NCI-H2081 (cell line): ENCODE data around the gene LHFPL6.

Experiments
- DNase-seq, 2 experiments: peaks; one replicate each; lab custom pipeline; 2025; lab: John Stamatoyannopoulos, UW

Gene LHFPL6

DNA sequence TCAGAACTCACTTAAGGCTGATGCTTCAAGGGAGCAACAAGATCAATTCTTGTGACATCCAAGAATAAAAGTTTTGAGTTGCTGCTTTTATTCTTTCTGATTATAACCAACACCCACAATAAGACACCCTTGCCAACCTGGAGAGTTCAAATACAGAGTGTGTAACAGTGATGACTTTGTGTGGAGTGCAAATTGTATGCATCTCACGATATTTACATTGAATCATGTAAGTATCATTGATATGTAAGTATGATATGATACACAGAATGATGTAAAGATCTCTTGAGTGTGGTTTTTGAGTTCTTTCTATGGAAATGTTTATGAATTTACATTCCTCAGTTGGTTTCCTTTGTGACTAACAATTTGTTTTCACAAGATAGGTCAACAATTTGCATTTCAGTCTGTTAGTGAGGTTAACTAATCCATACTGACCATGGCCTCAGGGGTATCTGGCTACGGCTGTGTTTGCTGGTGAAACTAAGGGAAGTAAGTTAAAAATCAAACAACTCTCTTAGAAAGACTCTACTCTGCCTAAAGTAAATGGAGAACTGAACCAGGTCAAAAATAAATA lies 12.4 kb downstream of the LHFPL6 start:
- no peak for DNase-seq

DNA sequence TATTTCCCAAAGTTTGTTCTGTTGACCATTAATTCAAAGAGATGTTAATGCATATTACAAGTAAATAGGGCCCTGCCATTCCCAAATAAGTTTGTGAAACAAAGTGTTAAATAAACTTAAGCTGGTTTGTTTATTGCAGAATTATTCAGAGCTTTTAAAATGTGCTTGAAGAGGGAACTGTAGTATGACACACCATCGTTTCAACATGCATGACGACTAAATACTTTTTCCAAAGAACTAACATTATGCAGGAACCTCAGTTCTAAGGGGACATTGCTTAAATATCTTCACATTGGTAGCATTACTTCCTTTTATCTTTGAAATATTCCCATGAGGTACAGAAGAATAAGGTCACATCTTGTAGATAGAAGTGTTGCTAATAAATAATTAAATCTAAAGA lies 14.6 kb downstream of the LHFPL6 start:
- no peak for DNase-seq

DNA sequence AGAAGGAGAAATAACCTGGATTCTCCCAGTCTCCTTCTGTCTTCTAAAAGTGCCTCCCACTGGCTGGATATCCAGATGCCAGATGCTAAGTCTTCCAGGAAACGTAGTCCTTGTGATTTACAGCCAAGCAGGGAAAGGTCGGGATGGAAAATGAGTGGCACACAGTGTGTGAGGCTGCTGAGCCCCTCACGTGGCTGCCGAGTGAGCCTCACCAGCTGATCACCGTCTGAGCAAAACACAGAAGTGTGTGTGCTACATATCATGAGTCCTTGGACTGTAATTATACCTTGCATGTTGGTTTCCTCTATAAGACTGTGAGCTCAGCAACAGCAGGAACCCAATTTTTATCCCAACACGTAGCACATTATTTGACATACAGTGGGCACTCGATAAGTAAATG lies 15.1 kb downstream of the LHFPL6 start:
- DNase-seq: no peak

DNA sequence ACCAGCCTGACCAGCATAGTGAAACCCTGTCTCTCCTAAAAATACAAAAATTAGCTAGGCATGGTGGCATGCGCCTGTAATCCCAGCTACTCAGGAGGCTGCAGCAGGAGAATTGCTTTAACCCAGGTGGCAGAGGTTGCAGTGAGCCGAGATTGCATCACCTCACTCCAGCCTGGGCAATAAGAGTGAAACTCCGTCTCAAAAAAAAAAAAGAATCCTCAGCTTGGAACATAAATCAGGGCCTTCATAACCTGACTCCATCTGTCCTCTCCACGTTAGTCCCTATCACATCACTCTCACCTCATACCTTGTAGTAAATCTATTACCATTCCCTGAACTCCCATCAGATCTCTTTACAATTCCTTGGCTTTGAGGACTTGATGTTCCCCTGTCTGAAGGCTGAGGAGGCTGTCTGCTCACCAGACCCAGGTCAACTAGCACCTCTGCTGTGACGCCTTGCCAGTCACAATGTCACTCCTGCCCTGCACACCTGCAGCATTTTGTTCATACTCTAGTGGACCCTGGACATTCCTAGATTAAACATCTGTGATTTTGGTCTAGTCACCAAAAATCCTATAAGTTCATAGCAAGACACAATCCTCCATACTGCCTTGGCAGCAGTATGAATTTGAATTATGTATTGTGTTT lies 15.9 kb downstream of the LHFPL6 start:
- no peak for DNase-seq

DNA sequence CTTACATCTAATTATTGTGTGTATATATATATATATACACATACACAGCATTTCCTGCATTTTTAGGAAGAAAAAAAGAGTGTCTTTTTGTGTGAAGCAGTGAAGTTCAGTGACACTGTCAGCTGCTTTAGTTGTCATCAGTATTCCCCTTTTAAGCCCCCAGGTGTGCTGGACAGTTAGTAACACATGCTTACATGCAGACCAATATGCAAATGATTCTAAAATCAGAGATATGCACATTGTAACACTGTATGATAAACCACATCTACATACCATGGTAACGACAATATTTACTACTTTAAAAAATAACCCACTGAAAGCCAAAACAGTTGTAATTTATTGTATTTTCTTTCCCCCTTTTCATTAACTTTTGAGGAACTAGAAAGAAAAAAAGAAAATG lies 16.8 kb downstream of the LHFPL6 start:
- DNase-seq: no peak

DNA sequence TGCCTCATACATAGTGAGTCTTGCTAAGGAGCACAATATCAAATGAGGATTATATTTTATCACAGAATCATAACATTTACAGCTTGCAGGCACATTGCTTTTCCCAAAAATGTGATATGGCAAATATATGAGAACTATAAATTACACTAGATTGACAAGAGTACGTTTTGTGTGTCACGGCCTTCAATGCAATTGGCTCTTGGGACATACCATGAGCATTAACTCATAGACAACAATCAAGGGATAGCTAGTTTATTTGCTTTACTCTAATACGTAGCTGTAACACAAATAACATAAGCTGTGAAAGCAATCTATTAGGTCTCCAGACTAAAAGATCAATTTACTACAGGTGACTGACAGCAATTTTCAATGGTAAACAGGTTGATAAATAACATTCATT lies 17.8 kb downstream of the LHFPL6 start:
- DNase-seq: no peak

DNA sequence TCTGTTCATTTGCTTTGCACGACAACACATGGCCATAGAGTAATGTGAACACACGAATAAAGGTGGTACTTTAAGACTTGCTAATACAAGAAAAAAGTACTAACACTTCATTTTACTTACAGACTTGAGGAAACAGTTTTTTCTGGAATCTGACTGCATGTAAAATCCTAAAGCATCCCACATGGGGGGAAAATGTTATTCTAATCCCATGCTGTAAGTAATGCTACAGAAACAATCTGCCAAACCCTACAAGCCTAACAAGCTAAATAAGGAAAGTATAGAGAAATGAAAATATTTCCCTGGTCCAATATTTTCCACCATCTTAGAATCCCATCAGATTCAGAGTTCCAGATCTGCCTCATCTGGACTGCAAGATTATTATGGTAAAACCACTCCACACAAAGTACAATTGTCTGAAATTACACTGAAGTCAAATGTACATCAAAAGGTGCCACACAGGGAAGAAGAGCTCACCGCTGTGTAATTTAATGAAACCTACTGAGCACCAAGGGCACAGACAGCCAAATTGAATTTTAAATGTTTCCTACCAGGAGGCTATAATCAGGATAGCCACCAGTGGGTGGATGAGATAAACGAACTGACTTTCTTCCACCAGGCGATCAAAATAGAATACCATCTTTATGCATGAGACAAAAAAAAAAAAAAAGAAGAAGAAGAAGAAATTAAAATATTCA lies 22.0 kb downstream of the LHFPL6 start:
- DNase-seq: peak in 1 of 2 experiments; percentile 68

DNA sequence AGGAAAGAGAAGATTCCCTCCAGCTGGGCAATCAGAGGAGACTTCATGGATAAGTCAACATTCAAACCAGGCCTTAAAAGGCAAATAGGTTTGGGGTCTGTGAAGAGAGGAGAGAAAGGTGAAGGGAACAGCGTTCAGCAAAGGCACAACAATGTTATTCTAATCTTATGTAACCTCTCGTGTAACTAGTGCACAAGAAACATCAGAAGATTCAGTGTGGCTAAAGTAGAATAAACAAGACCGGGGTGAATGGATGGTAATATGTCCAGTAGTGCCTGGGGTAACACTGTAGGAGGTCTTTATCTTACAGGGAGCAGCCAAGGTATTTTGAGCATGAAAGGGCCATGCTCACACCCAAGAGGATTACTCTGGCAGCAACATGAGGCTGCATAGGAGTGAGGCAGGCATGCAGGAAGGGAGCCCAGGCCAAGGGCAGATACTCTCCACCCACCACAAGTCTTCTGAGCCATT lies 24.1 kb downstream of the LHFPL6 start:
- DNase-seq: no peak

DNA sequence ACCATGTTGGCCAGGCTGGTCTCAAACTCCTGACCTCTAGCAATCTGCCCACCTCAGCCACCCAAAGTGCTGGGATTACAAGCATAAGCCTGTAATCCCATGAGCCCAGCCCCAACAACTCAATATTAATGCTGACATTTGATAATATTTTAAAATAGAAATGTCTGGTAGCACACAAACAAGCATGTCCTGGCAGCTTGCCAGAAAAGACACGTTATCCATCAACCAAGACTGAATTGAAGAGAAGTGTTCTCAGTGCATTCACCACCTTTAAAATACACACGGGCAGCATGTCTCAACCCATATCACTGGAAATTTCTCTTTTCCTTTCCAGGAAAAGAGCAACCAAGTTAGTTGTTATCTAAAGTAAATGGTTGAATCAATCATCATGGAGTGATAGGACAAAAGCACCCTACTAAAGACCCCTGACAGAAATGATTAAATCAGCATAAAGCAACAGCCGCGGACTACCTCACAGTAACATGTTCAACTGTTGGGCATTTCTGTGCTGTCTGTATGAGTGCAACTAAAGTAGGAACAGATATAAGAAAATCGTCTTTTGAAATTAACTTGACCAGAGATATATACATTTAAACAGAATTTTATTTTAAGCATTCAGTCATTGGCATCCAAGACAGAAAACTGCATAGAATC lies 25.0 kb downstream of the LHFPL6 start:
- DNase-seq: no peak

DNA sequence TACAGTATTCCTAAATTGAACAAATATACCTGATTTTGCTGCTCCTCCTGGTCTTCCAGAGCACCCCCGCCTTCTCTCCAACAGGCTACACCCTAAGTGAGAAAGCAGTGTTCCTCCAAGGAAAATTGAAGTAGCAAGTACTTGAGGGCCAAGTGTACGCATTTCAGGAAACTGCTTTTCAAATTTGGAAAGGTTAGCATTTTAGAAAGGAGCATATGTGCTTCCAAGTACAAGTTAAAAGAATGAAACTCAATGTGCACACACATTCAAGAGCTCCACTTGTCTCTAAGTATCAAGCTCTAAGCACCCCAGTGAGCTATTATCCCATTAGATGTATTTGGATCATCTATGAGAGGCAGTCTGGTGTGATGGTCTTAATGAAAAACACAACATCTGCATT lies 25.8 kb downstream of the LHFPL6 start:
- no peak for DNase-seq

DNA sequence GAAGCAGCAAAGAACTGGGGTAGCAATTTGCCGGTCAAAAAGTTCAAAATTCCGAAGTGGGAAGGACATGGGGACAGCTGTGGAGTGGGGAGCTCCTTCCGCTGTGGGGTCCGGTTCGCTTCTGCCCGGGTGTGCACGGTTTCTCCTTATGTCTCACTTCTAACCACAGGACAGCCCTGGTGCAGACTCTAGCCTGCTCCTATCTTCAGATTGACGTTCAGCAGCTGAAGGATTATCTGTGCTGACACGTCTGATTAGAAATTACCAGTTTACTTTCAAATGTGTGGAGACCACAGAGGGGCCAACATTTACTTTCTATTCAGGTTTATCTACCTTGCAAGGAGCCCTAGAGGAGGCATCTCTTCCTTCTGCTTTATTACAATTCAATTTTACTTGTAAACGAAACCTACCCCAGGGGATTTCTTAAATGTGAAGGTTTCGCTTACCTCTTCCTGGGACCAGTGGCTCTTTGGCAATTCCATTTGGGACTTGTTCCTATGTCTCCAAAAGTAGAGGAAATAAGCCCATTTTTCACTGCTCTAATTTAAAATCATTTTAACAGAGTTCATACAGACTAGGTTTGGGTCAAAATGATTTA lies 27.3 kb downstream of the LHFPL6 start:
- no peak for DNase-seq

DNA sequence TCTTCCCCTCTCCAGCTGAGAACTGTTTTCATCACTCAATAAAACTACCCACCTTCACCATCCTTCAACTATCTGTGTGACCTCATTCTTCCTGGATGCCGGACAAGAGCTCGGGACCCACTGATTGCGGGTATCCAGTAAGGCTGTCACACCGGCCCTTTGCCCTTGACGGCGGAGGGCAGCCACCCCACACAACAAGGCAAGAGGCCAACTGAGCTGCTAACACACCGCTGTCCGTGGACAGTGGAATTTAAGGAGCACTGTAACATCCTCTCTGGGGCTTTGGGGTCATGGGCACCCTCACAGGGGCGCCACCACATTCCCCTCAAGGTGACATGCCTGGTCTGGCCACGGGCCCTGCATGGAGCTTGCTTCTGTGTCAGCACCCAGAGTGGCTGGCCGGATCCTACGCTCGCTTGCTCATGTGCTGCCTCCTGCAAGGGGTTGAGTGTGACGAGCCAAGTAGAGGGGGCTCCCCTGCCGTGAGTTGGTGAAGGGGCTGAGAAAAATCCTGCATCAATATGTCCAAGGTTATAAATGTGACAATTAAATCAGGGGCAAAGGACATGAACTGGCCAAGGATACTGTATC lies 31.4 kb downstream of the LHFPL6 start:
- no peak for DNase-seq

DNA sequence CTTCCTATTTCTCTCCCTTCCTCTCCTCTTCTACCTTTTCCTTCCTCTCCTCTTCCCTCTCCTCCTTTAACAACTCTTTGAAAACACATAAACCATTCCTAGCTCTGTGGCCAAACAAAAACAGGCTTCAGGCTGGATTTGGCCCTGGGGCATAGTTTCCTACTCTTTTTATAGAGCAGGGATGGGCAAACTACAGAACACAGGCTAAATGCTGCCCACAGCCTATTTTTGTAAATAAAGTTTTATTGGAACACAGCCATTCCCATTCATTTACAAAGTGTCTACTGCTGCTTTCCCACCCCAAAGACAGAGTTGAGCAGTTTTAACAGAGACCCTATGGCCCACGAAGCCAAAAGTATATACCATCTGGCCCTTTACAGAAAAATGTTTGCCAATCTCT lies 35.4 kb downstream of the LHFPL6 start:
- DNase-seq: no peak

DNA sequence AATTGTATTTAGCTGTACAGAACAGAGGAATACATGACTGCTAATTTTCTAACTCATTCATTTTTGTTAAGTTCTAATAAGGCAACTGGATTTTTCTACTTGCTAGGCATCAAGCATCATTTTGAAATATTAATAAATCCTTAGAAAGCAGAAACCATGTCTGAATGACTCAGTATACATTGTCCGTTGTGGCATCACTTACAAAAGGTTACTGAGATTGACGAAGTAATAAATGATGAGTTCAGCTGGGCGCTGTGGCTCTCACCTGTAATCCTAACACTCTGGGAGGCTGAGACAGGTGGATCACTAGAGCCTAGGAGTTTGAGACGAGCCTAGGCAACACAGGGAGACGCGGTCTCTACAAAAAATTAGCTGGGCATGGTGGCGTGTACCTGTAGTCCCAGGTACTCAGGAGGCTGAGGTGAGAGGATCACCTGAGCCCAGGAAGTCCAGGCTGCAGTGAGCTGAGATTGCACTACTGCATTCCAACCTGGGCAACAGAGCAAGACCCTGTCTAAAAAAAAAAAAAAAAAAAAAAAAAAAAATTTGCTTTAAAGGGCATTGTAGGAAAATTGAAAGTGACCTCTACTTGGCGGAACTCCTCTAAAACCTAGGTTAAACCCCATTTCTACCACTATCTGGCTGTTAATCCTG lies 36.6 kb downstream of the LHFPL6 start:
- DNase-seq: no peak

DNA sequence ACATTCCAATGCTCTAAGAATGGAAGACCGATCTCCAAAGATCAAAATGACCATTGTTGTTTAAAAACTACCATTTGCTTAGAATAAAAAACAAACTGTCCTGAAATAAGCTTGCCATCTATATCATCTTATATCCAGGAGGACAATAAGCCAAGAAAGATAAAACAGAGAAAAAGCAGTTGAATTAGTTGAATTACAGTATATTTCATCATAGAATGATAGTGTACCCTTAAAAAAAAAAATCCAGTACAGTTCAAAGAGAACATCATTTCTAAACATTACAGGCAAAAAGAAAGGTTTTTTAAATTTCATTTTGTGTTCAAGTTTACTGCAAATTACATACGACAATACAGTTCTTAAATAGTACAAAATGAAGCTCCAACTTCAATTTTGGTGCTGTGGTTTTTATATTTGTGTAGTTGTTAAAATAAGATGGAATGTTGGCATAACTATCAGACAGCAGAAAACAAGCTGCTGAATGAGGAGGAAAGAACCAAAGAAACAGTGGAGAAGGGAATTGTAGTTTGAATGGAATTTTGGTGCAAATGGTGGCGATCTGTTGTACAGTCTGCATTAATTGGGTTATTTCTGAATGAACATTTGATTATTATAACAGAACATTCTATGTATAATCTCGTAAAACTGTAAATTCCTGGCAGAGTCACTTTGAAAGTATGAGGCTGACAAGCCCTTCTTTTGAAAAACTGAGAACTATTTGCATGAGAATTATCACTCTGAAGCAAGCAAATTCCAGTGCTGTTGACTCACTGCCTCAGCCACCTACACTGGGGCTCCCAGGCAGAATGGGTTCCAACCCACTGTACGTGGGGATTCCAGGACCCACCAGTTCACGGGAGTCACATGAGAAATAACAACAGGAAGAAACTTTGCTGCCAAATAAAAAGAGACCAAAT lies 37.7 kb downstream of the LHFPL6 start:
- DNase-seq: no peak

DNA sequence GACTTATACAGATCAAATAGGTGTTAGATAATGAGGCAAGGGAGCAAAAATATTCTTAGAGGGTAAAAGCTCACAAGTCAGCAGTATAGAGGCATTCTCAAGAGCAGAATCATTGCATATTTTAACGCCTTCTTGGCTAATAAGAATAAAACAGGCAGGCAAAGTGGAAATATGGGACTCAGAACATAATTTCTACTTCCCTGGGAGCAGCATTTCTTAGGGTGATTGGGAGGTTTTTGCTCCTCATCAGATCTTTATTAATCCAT lies 39.6 kb downstream of the LHFPL6 start:
- no peak for DNase-seq

DNA sequence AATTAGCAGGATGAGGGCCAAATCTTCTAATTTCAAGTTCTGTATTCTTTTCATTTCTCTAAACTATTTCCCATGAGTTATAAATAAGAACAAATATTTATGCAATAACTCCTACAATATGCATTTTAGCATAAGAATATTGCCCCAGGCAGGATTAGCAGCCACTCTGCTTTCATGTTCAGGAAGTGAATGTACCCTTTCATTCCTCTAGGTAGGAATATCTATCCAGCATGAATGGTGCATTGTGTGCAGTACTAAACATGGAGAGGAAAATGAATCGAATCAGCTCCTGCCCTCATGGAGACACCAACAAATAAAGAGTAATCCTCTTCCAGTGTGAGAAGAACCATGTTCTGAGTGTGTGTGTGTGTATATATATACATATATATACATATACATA lies 41.0 kb downstream of the LHFPL6 start:
- DNase-seq: no peak

DNA sequence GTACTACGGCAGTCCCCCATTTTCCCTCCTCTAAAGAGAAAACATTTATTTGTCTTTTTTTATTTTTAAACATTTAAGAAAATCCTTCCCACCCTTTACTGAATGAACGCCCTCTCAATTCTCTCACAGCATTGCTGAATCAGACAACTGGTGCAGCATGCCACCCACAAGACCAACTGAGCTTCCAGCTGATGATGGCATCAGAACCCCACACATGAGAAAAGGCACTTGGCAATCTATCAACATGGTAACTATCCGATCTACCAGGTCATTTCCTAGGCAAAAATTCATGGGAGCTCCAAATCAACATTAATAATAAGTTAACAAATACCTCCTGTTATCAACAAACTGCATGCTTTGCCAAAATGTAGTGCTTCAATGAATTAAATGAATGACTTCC lies 43.1 kb downstream of the LHFPL6 start:
- DNase-seq: peak in 1 of 2 experiments; percentile 3

DNA sequence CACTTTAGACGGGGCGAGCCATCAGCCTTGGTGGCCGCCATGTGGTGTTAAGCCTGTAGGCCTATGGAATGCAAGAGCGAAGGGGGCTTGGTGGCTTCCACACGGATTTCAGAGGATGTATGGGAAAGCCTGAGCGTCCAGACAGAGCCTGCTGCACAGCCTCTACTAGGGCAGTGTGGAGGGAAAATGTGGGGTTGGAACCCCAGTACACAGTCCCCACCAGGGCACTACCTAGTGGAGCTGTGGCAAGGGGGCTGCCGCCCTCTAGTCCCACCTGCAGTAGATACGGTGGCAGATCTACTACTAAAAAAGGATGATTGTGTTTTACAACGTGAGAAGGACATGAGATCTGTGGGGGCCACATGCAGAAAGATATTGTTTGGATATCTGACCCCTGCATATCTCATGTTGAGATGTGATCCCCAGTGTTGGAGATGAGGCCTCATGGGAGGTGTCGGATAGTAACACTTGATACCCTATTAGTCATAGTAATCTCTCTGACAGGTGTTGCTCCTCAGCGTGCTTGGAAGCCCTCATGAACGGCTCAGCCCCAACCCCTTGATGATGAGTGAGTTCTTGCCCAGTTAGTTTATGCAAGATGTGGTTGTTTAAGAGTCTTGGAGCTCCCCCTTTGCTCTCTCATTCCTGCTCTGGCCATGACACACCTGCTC lies 45.6 kb downstream of the LHFPL6 start:
- no peak for DNase-seq

DNA sequence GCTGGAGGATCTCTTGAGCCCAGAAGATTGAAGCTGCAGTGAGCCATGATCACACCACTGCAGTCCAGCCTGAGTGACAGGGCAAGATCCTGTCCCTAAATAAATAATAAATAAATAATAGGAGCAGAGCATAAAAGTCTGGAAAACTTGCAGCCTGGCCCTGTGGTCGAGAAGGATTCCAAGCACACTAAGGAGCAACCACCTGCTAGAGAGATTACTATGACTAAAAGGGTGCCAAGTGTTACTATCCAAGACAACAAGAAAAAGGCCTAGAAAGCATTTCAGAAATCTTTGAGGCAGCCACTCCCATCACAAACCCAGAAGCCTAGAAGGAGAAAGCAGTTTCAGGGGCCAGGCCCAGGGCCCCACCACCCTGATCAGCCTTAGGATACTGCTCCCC lies 46.1 kb downstream of the LHFPL6 start:
- no peak for DNase-seq
